Measurements from ENCODE around the gene EMP2.
"Not testable (repeated sequence)": the region's sequence is repeated elsewhere in the genome, so short reads cannot be mapped to it uniquely, and the experiment has no call there.

EMP2 gene

DNA sequence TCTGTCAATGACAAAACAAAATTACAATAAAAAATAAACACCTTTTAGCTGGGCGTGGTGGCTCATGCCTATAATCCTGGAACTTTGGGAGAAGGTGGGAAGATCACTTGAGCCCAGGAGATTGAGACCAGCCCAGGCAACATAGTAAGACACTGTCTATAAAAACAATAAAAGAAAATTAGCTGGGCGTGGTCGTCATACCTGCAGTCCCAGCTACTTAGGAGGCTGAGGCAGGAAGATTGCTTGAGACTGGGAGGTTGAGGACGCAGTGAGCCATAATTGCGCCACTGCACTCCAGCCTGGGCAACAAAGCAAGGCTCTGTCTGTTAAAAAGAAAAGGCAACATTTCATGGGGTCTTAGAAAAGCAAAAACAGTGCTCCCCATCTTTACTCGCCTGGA, 32.7 kb downstream of the EMP2 start:
- DNase-seq, result no peak

- DNase-seq, result no peak
These were observed 37.0 kb downstream of the EMP2 start for GRCh38 chr16:10543231-10543977.

DNA sequence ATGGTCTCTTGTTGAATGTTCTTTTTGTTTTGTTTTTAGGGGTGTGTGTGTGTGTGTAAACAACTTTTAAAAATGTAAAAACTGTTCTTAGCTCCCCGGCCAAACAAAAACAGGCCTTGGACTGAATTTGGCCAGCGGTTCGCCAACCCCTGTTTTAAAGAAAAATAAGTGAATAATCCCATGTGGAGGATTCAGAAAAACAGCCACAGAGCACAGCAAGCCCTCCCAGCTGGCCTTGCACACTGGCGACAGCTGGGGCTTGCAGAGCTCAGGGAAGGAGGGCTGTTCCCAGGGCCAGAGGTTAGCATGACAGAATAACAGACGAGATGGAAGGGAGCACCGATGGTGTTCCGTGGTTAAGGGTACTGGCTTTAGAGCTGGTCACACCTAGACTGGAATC, 39.0 kb downstream of the EMP2 start:
- no peak for DNase-seq

GRCh38 chr16:10539793-10540192, 40.6 kb downstream of the EMP2 start:
- DNase-seq, result no peak

GRCh38 chr16:10539236-10539635, 41.2 kb downstream of the EMP2 start:
- DNase-seq, result no peak

GRCh38 chr16:10538583-10538982, 41.8 kb downstream of the EMP2 start:
- no peak for DNase-seq

- no peak for DNase-seq
These were observed 42.5 kb downstream of the EMP2 start for GRCh38 chr16:10537946-10538345.

DNA sequence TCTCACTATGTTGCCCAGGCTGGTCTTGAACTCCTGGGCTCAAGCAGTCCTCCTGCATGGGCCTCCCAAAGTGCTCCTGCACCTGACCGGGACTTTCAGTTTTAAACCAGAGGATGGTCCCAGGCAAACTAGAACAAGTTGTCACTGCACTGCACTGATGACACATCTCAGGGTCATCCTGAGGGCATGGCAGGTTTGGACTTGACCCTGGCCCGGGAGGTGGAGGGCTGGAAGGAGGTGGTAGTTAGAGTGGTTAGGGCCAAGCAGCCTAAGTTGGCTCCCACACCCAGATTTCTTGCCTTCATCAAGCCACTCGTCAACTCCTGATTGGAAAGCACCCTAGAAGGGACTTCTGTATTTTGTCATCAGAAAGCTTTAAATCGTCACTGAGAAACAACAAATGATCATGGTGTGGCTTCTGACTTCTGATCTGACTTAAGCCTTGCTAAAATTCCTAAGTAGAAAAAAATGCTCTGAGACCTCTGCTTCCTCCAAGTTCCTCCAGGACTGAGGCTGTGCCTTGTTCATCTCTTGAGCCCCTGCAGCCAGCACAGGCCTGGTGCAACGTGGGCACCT, 43.5 kb downstream of the EMP2 start:
- DNase-seq, result no peak

DNA sequence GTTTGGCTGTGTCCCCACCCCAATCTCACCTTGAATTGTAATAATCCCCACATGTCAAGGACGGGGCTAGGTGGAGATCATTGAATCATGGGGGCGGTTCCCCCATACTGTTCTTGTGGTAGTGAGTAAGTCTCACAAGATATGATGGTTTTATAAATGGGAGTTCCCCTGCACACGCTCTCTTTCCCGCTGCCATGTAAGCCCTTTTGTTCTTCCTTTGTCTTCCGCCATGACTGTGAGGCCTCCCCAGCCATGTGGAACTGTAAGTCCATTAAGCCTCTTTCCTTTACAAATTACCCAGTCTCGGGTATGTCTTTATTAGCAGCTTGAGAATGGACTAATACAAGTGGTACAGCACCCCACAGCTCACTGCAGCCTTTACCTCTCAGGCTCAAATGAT, 44.1 kb downstream of the EMP2 start:
- DNase-seq, result not testable (repeated sequence)

GRCh38 chr16:10535461-10535860, 44.9 kb downstream of the EMP2 start:
- no peak for DNase-seq

DNA sequence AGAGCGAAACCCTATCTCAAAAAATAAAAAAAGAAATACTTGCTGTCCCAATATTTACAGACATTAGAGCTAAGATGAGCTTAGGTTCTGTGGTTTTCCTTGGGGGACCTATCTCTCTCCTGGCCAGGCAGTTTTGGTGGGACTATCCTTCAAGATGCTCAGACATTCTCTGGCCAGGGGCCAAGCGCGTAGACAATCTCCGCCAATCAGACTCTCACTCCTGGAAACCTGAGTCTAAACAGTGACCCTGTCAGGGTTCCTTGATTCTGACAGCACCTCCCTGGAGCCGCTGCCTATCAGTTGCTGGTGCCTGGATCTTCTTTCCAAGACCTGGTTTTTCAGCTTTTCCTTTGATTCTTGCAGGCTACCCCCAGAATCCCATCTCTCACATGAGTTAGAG, 45.6 kb downstream of the EMP2 start:
- no peak for DNase-seq

- not testable (repeated sequence) for DNase-seq
These were observed 46.8 kb downstream of the EMP2 start for GRCh38 chr16:10533612-10534011.

- DNase-seq, result no peak
These were observed 48.8 kb downstream of the EMP2 start for GRCh38 chr16:10531582-10531981.

DNA sequence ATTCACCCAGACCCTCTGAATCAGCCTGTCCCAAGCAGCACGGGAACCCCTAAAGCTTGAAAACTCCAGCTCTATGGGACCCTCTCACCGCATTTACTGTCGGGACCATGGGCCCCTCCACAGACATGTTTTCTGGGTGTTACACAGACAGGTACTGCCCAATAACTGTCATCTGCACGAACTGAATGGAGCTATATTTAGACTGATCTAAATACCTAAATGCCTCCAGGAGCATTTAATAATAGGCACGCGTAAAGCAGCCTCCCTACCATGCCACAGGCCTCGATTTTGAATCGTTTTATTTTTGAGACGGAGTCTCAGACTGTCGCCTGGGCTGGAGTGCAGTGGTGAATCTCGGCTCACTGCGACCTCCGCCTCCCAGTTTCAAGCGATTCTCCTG, 49.7 kb downstream of the EMP2 start:
- no peak for DNase-seq

GRCh38 chr16:10529895-10530669, 50.3 kb downstream of the EMP2 start:
- DNase-seq, result no peak

- no peak for DNase-seq
These were observed 51.8 kb downstream of the EMP2 start for GRCh38 chr16:10528635-10529034.

- DNase-seq, result no peak
These were observed 53.4 kb downstream of the EMP2 start for GRCh38 chr16:10526962-10527361.

- no peak for DNase-seq
These were observed 55.1 kb downstream of the EMP2 start for GRCh38 chr16:10525214-10525825.

DNA sequence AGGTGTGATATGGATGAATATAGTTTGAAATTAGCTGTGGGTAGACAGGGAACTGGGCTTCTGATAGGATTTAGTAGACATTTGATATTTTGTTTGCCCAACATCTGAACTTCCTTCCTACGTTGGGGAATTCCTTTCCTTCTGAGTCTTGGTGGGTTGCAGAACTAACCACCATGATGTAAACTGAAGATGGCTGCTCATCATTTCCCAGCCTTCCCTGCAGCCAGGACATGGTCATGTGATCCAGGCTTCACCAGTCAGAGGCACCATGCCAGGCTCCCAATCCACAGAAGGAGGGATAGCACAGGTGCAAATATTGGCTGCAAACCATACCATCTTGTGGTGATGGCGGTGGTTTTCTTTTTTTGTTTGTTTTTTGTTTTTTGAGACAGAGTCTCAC, 57.4 kb downstream of the EMP2 start:
- no peak for DNase-seq

DNA sequence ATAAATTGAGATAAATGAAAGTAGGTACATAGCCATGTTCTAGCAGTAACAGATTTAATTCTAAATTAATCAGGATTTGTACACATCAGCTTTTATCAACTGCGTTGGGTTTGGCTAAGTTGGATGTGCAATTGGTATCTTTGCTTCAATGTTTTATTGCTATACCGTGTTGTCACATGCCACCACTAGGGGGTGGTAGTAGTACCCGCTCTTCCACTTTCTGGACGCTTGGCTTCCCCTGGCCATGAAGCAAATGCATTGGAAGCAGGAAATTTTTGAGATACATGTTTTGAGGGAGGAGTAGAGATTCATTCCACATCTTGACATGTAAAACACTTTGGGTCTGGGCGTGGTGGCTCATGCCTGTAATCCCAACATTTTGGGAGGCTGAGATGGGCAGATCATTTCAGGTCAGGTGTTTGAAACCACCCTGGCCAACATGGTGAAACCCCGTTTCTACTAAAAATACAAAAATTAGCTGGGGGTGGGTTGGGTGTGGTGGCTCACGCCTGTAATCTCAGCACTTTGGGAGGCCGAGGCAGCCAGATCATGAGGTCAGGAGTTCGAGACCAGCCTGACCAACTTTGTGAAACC, 58.6 kb downstream of the EMP2 start:
- peak; percentile 56 for DNase-seq

DNA sequence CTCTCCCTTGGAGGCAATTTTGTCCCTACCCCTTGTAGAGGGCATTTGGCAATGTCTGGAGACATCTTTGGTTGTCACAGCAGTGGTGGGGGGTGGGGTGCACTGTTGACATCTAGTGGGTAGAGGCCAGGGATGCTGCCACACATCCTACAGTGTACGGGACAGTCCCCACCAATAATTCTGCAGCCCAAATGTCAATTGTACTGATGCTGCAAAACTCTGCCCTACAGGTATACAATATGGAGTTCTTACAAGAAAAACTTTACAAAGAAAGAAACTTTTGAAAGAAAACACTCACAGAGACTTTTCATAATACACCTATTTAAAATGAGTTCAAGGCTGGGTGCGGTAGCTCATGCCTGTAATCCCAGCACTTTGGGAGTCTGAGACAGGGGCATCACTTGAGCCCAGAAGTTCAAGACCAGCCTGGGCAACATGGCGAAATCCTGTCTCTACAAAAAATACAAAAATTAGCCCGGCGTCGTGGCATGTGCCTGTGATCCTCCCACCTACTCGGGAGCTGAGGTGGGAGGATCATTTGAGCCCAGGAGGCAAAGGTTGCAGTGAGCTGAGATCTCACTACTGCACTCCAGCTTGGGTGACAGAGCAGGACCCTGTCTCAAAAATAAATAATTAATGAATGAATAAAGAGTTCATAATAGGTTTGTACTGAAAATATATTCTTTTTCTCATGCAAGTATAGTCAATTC, 59.4 kb downstream of the EMP2 start:
- no peak for DNase-seq

Data from NCI-H69 (cell line).